HL-60 (cell line): ENCODE results near the gene KLC3.

ENCODE experiments used
- GABPA ChIP-seq: IDR thresholded peaks from 2 replicates; pipeline ENCODE4 v1.6.1; 2012; ENCODE audit warnings: low read depth
- POLR2AphosphoS5 ChIP-seq: IDR thresholded peaks from 2 replicates; pipeline ENCODE4 v1.6.1; 2012; ENCODE audit warnings: low read depth
- TF ChIP-seq, protein P1 (sequence below): IDR thresholded peaks from one replicate; pipeline ENCODE4 v1.5.1; 2011; ENCODE audit warnings: low read length, control low read depth, inconsistent platforms; ENCODE audit not compliant: insufficient read depth

- TF ChIP-seq, protein P1, sequence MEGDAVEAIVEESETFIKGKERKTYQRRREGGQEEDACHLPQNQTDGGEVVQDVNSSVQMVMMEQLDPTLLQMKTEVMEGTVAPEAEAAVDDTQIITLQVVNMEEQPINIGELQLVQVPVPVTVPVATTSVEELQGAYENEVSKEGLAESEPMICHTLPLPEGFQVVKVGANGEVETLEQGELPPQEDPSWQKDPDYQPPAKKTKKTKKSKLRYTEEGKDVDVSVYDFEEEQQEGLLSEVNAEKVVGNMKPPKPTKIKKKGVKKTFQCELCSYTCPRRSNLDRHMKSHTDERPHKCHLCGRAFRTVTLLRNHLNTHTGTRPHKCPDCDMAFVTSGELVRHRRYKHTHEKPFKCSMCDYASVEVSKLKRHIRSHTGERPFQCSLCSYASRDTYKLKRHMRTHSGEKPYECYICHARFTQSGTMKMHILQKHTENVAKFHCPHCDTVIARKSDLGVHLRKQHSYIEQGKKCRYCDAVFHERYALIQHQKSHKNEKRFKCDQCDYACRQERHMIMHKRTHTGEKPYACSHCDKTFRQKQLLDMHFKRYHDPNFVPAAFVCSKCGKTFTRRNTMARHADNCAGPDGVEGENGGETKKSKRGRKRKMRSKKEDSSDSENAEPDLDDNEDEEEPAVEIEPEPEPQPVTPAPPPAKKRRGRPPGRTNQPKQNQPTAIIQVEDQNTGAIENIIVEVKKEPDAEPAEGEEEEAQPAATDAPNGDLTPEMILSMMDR: no peak
- no peak for TF ChIP-seq POLR2AphosphoS5
- TF ChIP-seq GABPA: no peak
Observed at GRCh38 chr19:45363861-45364459, 23.4 kb downstream of the KLC3 start.
